ENCODE measurements around the gene MICB.

- TF ChIP-seq CTCF (IDR thresholded peaks at IDR 0.05; ENCODE audit: insufficient read depth, low read length, poor library complexity, severe bottlenecking) (no peak), EZH2phosphoT487 (conservative IDR thresholded peaks at IDR 0.05; ENCODE audit: low read length) (no peak)
Measured at GRCh38 chr6:31534521-31535040, 36.6 kb downstream of the MICB start.

All from SU-DHL-6 (cell line).